Measurements from ENCODE around the gene MRPL42.
"Not testable (repeated sequence)": the region's sequence is repeated elsewhere in the genome, so short reads cannot be mapped to it uniquely, and the experiment has no call there.

Gene MRPL42

GRCh38 chr12:93447555-93448290, 19.6 kb upstream of the MRPL42 start:
- DNase-seq = no peak

- DNase-seq = no peak
Measured at GRCh38 chr12:93448796-93449195, 18.5 kb upstream of the MRPL42 start.

GRCh38 chr12:93449277-93449676, 18.0 kb upstream of the MRPL42 start:
- DNase-seq = no peak

GRCh38 chr12:93451423-93452158, 15.7 kb upstream of the MRPL42 start:
- no peak for DNase-seq

- no peak for DNase-seq
Measured at GRCh38 chr12:93453633-93454032, 13.7 kb upstream of the MRPL42 start.

- no peak for DNase-seq
Measured at GRCh38 chr12:93456077-93456476, 11.2 kb upstream of the MRPL42 start.

GRCh38 chr12:93459097-93459496, 8.2 kb upstream of the MRPL42 start:
- DNase-seq = no peak

GRCh38 chr12:93460003-93460402, 7.3 kb upstream of the MRPL42 start:
- DNase-seq = no peak

- DNase-seq = no peak
Measured at GRCh38 chr12:93460902-93461301, 6.4 kb upstream of the MRPL42 start.

GRCh38 chr12:93461503-93461902, 5.8 kb upstream of the MRPL42 start:
- DNase-seq = no peak

- no peak for DNase-seq
Measured at GRCh38 chr12:93465841-93466240, 1.5 kb upstream of the MRPL42 start.

- DNase-seq = no peak
Measured at GRCh38 chr12:93466625-93467350, 526 bp upstream of the MRPL42 start.

GRCh38 chr12:93468008-93468371, 676 bp downstream of the MRPL42 start:
- no peak for DNase-seq

GRCh38 chr12:93469386-93469785, 2.1 kb downstream of the MRPL42 start:
- DNase-seq = no peak

- no peak for DNase-seq
Measured at GRCh38 chr12:93476555-93476954, 9.2 kb downstream of the MRPL42 start.

- no peak for DNase-seq
Measured at GRCh38 chr12:93482721-93483120, 15.4 kb downstream of the MRPL42 start.

GRCh38 chr12:93483151-93483807, 16.0 kb downstream of the MRPL42 start:
- DNase-seq = no peak

GRCh38 chr12:93484315-93484981, 17.1 kb downstream of the MRPL42 start:
- no peak for DNase-seq

GRCh38 chr12:93492808-93493207, 25.5 kb downstream of the MRPL42 start:
- DNase-seq = not testable (repeated sequence)

- DNase-seq = no peak
Measured at GRCh38 chr12:93494096-93494495, 26.8 kb downstream of the MRPL42 start.

- DNase-seq = no peak
Measured at GRCh38 chr12:93497456-93497855, 30.1 kb downstream of the MRPL42 start.

- not testable (repeated sequence) for DNase-seq
Measured at GRCh38 chr12:93498813-93499212, 31.5 kb downstream of the MRPL42 start.

GRCh38 chr12:93500201-93500600, 32.9 kb downstream of the MRPL42 start:
- no peak for DNase-seq
